Testis (tissue), 3 donors: ENCODE measurements around the gene BASP1. TPM values are rescaled to one million over a fixed set of nuclear protein-coding genes. Genes with fewer than 3 reads are reported as not detected.

Experiments used
- DNase-seq: peaks from one replicate; pipeline ENCODE4 v3.0.0-alpha.2; 2019
- H3K27ac ChIP-seq, 2 donors: fragments of 200-600 bp; sonication (generic); one replicate each; pipeline ENCODE4 v1.5.1; 2019
- H3K27me3 ChIP-seq: fragments of 200-600 bp; sonication (generic); one replicate; pipeline ENCODE4 v1.5.1; 2019
- H3K36me3 ChIP-seq: fragments of 200-600 bp; sonication (generic); one replicate; pipeline ENCODE4 v1.5.1; 2017; ENCODE audit warnings: low read depth; ENCODE audit errors: missing control alignments
- H3K4me1 ChIP-seq: fragments of 200-600 bp; sonication (generic); one replicate; pipeline ENCODE4 v1.5.1; 2019
- H3K4me3 ChIP-seq, 2 donors: fragments of 200-600 bp; sonication (generic); one replicate each; pipeline ENCODE4 v1.5.1; 2017 to 2019
- H3K9me3 ChIP-seq: fragments of 200-600 bp; sonication (generic); one replicate; pipeline ENCODE4 v1.5.1; 2017
- POLR2A ChIP-seq: fragments of 450-650 bp; IDR thresholded peaks from one replicate; pipeline ENCODE4 v1.6.1; 2017; ENCODE audit warnings: antibody characterized with exemption, mild to moderate bottlenecking, moderate library complexity
- WGBS, 2 donors: methylation state at CpG; one replicate each; pipeline ENCODE4 v1.1.5; 2018; 5-methylcytosine and 5-hydroxymethylcytosine counted together
- intact Hi-C: fragments of 100-400 bp; cut with DNase I; formaldehyde crosslinking; loops from one replicate; pipeline ENCODE4 v1.15.1; 2023; ENCODE audit warnings: low total_unique reads
- polyA plus RNA-seq: library from polyadenylated mRNA; stranded (reverse); fragments of 350-450 nt; fragmentation: Illumina TruSeq; extraction: RNeasy Lipid Tissue Mini Kit (QIAGEN cat#74804); gene quantifications from one replicate; pipeline ENCODE4 v1.2.3, GENCODE V29; 2014; ENCODE audit warnings: low read depth, low replicate concordance; ENCODE audit not compliant: insufficient read depth
- total RNA-seq, 2 donors: library from RNA; depleted of rRNA; stranded (reverse); fragments of >200 nt; gene quantifications; one replicate each; pipeline ENCODE4 v1.2.3, GENCODE V29; 2016
- TF ChIP-seq, protein P1 (sequence below), 3 experiments: fragments of 450-650 bp in 2 of 3; fragments of 200-600 bp in 1 of 3; sonication (generic) in 1 of 3; IDR thresholded peaks; one replicate each; pipeline ENCODE4 v1.5.1; 2016 to 2019; ENCODE audit warnings: antibody characterized with exemption in 3 of 3, mild to moderate bottlenecking in 2 of 3, moderate library complexity in 1 of 3

Gene BASP1
- total and polyA plus RNA-seq, 3 donors from 2014 or later = 2.1 to 5.6 (median 2.6) TPM

DNA sequence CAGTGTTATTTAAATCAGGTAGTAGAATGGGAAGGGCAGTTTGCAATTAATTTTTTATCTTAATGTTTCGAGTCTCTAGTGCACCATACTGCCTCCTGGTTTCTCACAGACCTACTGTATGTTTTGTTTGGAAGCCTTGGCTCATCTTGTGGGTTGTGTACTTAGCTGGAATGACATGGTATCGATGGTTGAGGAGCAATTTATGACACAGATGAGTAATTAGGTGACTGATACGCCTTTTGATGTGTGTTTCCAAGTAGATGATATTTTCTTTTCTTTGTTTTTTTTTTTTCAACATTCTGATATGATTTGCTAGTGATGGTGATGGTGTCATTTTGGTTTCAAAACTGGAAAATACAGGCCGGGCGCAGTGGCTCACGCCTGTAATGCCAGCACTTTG, 16.1 kb downstream of the BASP1 start:
- 88 to 90% methylated on average over 6 of the region's 6 CpGs for WGBS, 2 donors
- H3K36me3 ChIP-seq = no peaks in the 10 kb centered on the region
- H3K9me3 ChIP-seq = no peaks in the 10 kb centered on the region
- H3K27ac ChIP-seq = no peak overlapping the region
- no peak for TF ChIP-seq POLR2A
- TF ChIP-seq, protein P1, sequence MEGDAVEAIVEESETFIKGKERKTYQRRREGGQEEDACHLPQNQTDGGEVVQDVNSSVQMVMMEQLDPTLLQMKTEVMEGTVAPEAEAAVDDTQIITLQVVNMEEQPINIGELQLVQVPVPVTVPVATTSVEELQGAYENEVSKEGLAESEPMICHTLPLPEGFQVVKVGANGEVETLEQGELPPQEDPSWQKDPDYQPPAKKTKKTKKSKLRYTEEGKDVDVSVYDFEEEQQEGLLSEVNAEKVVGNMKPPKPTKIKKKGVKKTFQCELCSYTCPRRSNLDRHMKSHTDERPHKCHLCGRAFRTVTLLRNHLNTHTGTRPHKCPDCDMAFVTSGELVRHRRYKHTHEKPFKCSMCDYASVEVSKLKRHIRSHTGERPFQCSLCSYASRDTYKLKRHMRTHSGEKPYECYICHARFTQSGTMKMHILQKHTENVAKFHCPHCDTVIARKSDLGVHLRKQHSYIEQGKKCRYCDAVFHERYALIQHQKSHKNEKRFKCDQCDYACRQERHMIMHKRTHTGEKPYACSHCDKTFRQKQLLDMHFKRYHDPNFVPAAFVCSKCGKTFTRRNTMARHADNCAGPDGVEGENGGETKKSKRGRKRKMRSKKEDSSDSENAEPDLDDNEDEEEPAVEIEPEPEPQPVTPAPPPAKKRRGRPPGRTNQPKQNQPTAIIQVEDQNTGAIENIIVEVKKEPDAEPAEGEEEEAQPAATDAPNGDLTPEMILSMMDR (IDR thresholded peaks at IDR 0.05) = no peak
- intact Hi-C loops = no loop called here
- no peak for DNase-seq
- H3K27me3 ChIP-seq = no peaks in the 10 kb centered on the region
- H3K4me1 ChIP-seq = no peaks in the 10 kb centered on the region
- H3K4me3 ChIP-seq = no peak overlapping the region

DNA sequence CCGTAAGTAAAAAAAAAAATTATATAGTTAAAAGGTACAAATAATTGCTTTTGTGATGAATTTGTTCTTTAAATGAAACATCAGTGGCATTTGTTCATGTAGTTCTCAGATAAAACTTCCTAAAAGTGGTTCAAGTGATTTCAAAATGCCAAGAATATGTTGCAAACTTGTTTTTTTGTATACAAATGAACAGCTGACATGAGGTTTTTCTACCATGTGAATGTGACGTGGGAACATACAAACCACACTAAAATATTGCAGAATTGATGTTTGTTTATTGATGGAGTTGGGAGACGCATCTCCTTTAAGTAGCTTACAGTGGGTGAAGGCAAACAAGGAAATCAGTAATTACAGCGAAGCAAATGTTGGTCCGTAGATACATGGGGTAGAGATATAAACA, 16.9 kb downstream of the BASP1 start:
- DNase-seq = no peak
- Histone ChIP-seq H3K36me3 (no peaks in the 10 kb centered on the region), H3K4me1 (no peaks in the 10 kb centered on the region), H3K27me3 (no peaks in the 10 kb centered on the region), H3K9me3 (no peaks in the 10 kb centered on the region), H3K27ac (no peak overlapping the region), H3K4me3 (no peak overlapping the region)
- WGBS, 2 donors = 89 to 94% methylated on average over 5 of the region's 5 CpGs
- intact Hi-C loops = no loop called here
- TF ChIP-seq POLR2A = no peak
- TF ChIP-seq, protein P1 (IDR thresholded peaks at IDR 0.05) = no peak

DNA sequence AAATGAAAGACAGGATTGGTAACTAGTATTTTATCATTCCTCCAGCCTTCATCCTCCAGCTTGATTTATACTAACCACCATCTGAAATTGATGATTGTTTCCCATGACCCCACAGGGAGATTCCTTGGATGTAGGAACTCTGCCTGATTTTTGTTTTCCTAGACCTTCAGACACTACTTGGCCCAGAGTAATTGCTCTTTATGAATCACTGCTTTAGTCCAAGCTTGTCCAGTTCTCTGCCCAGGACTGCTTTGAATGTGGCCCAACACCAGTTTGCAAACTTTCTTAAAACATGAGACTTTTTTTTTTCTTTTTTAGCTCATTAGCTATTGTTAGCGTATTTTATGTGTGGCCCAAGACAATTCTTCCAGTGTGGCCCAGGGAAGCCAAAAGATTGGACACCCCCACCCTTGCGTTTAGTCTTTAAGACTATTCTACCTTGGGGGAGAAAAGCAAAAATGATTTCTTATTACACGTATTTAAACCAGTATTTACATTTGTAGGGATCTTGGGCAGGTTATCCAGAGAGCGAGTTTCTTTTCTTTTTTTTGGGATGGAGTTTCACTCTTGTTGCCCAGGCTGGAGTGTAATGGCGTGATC, 18.4 kb downstream of the BASP1 start:
- no peak overlapping the region for H3K4me3 ChIP-seq
- no peaks in the 10 kb centered on the region for H3K4me1 ChIP-seq
- H3K36me3 ChIP-seq = no peaks in the 10 kb centered on the region
- H3K27ac ChIP-seq = no peak overlapping the region
- intact Hi-C loops = no loop called here
- H3K9me3 ChIP-seq = no peaks in the 10 kb centered on the region
- 93 to 94% methylated on average over 5 of the region's 5 CpGs for WGBS, 2 donors
- DNase-seq = no peak
- H3K27me3 ChIP-seq = no peaks in the 10 kb centered on the region
- TF ChIP-seq POLR2A = no peak
- TF ChIP-seq, protein P1 (IDR thresholded peaks at IDR 0.05) = no peak

DNA sequence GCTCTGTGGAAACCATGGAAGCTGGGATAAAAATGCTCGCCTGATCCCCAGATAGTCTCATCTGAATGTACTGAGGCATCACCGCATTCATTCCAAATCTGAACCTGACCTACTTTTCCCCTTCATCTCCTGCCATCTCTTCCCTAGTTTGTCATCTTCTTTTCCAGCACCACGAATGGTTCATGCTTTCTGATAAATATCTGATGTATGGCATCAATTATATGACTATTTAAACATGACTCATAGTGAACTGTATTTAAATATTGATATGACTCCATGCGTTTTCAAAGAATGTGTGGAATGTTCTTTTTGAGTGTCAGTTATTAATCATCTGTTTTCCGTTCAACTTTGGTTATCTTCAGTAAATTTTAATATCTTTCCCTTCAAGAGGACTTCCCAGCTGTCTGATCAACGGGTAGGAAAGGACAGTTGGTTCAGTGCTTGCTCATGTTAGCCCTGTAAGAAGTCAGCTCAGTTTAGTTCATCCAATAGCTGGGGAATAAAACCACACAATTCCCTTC, 21.1 kb downstream of the BASP1 start:
- Histone ChIP-seq H3K27me3 (no peaks in the 10 kb centered on the region), H3K36me3 (no peaks in the 10 kb centered on the region), H3K4me1 (no peaks in the 10 kb centered on the region), H3K27ac (no peak overlapping the region), H3K4me3 (no peak overlapping the region), H3K9me3 (no peaks in the 10 kb centered on the region)
- intact Hi-C loops = no loop called here
- DNase-seq = no peak
- TF ChIP-seq, protein P1 (IDR thresholded peaks at IDR 0.05) = no peak
- no peak for TF ChIP-seq POLR2A
- WGBS, 2 donors = 59 to 72% methylated on average over 6 of the region's 6 CpGs

DNA sequence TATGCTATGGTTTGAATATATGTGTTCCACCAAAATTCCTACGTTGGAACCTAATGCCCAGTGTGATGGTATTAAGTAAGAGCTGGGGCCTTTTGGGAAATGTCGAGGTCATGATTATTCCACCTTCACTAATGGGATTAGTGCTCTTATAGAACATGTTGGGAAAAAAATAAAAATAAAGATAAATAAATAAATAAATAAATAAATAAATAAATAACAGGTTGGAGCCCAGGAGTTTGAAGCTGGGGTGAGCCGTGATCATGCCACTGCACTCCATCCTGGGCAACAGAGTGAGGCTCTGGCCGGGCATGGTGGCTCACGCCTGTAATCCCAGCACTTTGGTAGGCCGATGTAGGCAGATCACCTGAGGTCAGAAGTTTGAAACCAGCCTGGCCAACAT, 22.5 kb downstream of the BASP1 start:
- 95 to 98% methylated on average over 6 of the region's 6 CpGs for WGBS, 2 donors
- H3K9me3 ChIP-seq = no peaks in the 10 kb centered on the region
- no peak for DNase-seq
- no peaks in the 10 kb centered on the region for H3K36me3 ChIP-seq
- H3K4me1 ChIP-seq = no peaks in the 10 kb centered on the region
- no peak overlapping the region for H3K4me3 ChIP-seq
- no peak overlapping the region for H3K27ac ChIP-seq
- H3K27me3 ChIP-seq = no peaks in the 10 kb centered on the region
- intact Hi-C loops = no loop called here
- TF ChIP-seq POLR2A = no peak
- TF ChIP-seq, protein P1 (IDR thresholded peaks at IDR 0.05) = no peak
